Fibroblast of lung (primary cell): ENCODE data around the gene RNGTT.

Experiments
- CTCF ChIP-seq, 2 donors: IDR thresholded peaks in 1 of 2; conservative IDR thresholded peaks in 1 of 2; 1 replicate in 1 of 2; 2 replicates in 1 of 2; pipeline ENCODE4 v1.5.1; 2011 to 2012; ENCODE audit warnings: low read length in 2 of 2, control low read depth in 1 of 2, inconsistent platforms in 1 of 2, low read depth in 1 of 2, mild to moderate bottlenecking in 1 of 2
- EZH2 ChIP-seq: IDR thresholded peaks from 2 replicates; pipeline ENCODE4 v1.5.1; 2012; ENCODE audit warnings: low read length, control low read depth, mild to moderate bottlenecking; ENCODE audit errors: missing control alignments

- TF ChIP-seq CTCF (conservative IDR thresholded peaks at IDR 0.05 in 1 of 2, IDR thresholded peaks at IDR 0.05 in 1 of 2; ENCODE audit: low read depth in 1 of 2, low read length in 2 of 2): no peak
- no peak for TF ChIP-seq EZH2
Observed at GRCh38 chr6:88577461-88577860, 386.0 kb downstream of the RNGTT start.
